ENCODE results near the gene RBM4.
A peak's percentile ranks its signal among the peaks of the same experiment; 100 is the strongest.

The RBM4 gene

GRCh38 chr11:66653123-66653522 is 14.6 kb downstream of the RBM4 start:
- DNase-seq (ENCODE audit: low spot score): no peak

- no peak for DNase-seq (ENCODE audit: low spot score)
Observed at GRCh38 chr11:66659763-66660162, 21.3 kb downstream of the RBM4 start.

GRCh38 chr11:66663741-66664296 is 25.3 kb downstream of the RBM4 start:
- DNase-seq (ENCODE audit: low spot score): no peak

GRCh38 chr11:66665369-66665768 is 26.9 kb downstream of the RBM4 start:
- no peak for DNase-seq (ENCODE audit: low spot score)

GRCh38 chr11:66670816-66671215 is 32.3 kb downstream of the RBM4 start:
- no peak for DNase-seq (ENCODE audit: low spot score)

GRCh38 chr11:66674964-66675602 is 36.6 kb downstream of the RBM4 start:
- DNase-seq (ENCODE audit: low spot score): no peak

GRCh38 chr11:66676282-66676919 is 37.9 kb downstream of the RBM4 start:
- no peak for DNase-seq (ENCODE audit: low spot score)

- DNase-seq (ENCODE audit: low spot score): no peak
Observed at GRCh38 chr11:66676931-66677598, 38.6 kb downstream of the RBM4 start.

- peak; percentile 96 for DNase-seq (ENCODE audit: low spot score)
Observed at GRCh38 chr11:66677599-66678375, 39.3 kb downstream of the RBM4 start, which contains the start of gene RBM4B. RBM4B (minus strand) TSS chr11:66677887; CDS start chr11:66677079, 808 bp downstream.

- DNase-seq (ENCODE audit: low spot score): no peak
Observed at GRCh38 chr11:66680966-66681645, 42.6 kb downstream of the RBM4 start.

- DNase-seq (ENCODE audit: low spot score): no peak
Observed at GRCh38 chr11:66683877-66684276, 45.4 kb downstream of the RBM4 start.

- DNase-seq (ENCODE audit: low spot score): no peak
Observed at GRCh38 chr11:66684635-66685034, 46.1 kb downstream of the RBM4 start.

GRCh38 chr11:66685276-66686099 is 47.0 kb downstream of the RBM4 start:
- DNase-seq (ENCODE audit: low spot score): no peak

GRCh38 chr11:66686100-66686785 is 47.7 kb downstream of the RBM4 start:
- DNase-seq (ENCODE audit: low spot score): no peak

- DNase-seq (ENCODE audit: low spot score): no peak
Observed at GRCh38 chr11:66686801-66687750, 48.6 kb downstream of the RBM4 start.

- peak; percentile 43 for DNase-seq (ENCODE audit: low spot score)
Observed at GRCh38 chr11:66687831-66688281, 49.4 kb downstream of the RBM4 start.

GRCh38 chr11:66688561-66689534 is 50.3 kb downstream of the RBM4 start:
- no peak for DNase-seq (ENCODE audit: low spot score)

Measured in putamen (tissue), 1 donor.